HepG2 (cell line): ENCODE data around the gene CAMSAP3. TPM values are rescaled to one million over a fixed set of nuclear protein-coding genes. Genes with fewer than 3 reads are reported as not detected.

Source experiments
- ATAC-seq: fragments of 200-7000 bp; cut with Tn5 transposase; 3 replicates; pipeline ENCODE4 v1.9.1; 2020; ENCODE audit warnings: mild to moderate bottlenecking, moderate library complexity
- BruUV-seq: library from RNA; stranded (reverse); fragments of 400-500 nt; replicated peaks from 2 replicates; lab custom pipeline; 2021; lab: Mats Ljungman, UMichigan
- CTCF ChIA-PET: fragments of 300-600 bp; formaldehyde crosslinking; extraction: SDS; loops from one replicate; lab custom pipeline; 2021; ENCODE audit warnings: low total read pairs, inconsistent platforms, low intra/inter-chr PET ratio; lab: Yijun Ruan, JAX
- POLR2A ChIA-PET: fragments of 350-600 bp; sonication (Branson Sonifier 250); formaldehyde crosslinking; loops from one replicate; lab custom pipeline; 2020; ENCODE audit warnings: antibody characterized with exemption, inconsistent platforms; lab: Yijun Ruan, JAX
- DNase-seq: peaks from one replicate; pipeline ENCODE4 v3.0.0-alpha.2; 2015; ENCODE audit warnings: low spot score
- FAIRE-seq: peaks from 3 replicates; lab custom pipeline; 2011; peaks lifted over from hg19 to GRCh38; lab: Jason Lieb, UNC
- H2AFZ ChIP-seq: one replicate; pipeline ENCODE4 v1.6.1; 2011; ENCODE audit warnings: low read length, inconsistent platforms
- H3K27ac ChIP-seq: fragments of 300-600 bp; 3 replicates; pipeline ENCODE4 v1.8.0; 2011; ENCODE audit warnings: mixed run types, mild to moderate bottlenecking, mixed read lengths, low read length, inconsistent platforms; ENCODE audit not compliant: insufficient read depth; ENCODE audit errors: extremely low read length
- H3K27me3 ChIP-seq, 2 experiments: fragments of 200-600 bp in 1 of 2; 2 replicates in 1 of 2; 3 replicates in 1 of 2; pipeline versions ENCODE4 v1.6.0 to v1.8.0; 2011; ENCODE audit warnings: low read length in 2 of 2, mild to moderate bottlenecking in 2 of 2, moderate library complexity in 2 of 2, inconsistent platforms in 1 of 2; ENCODE audit not compliant: insufficient read depth in 2 of 2, control insufficient read depth in 1 of 2
- H3K36me3 ChIP-seq, 2 experiments: fragments of 200-600 bp in 1 of 2; replicated peaks in 1 of 2; 2 replicates in 1 of 2; 3 replicates in 1 of 2; pipeline versions ENCODE4 v1.5.1 to v1.8.0; 2011; ENCODE audit warnings: low read length in 2 of 2, inconsistent platforms in 1 of 2; ENCODE audit not compliant: insufficient read depth in 2 of 2, control insufficient read depth in 1 of 2
- H3K4me1 ChIP-seq: 2 replicates; pipeline ENCODE4 v1.5.1; 2012; ENCODE audit warnings: low read length, inconsistent platforms; ENCODE audit not compliant: insufficient read depth
- H3K4me2 ChIP-seq: 2 replicates; pipeline ENCODE4 v1.6.0; 2011; ENCODE audit warnings: low read depth, low read length, inconsistent platforms
- H3K4me3 ChIP-seq, 3 experiments: fragments of 200-600 bp in 1 of 3; sonication (generic), shearing (Covaris generic) in 1 of 3; replicated peaks in 1 of 3; 2 replicates each; pipeline ENCODE4 v1.5.1; 2011 to 2016; ENCODE audit warnings: low read length in 3 of 3, inconsistent platforms in 2 of 3, low read depth in 2 of 3, mild to moderate bottlenecking in 2 of 3, control low read depth in 1 of 3, mixed read lengths in 1 of 3; ENCODE audit not compliant: insufficient read depth in 1 of 3
- H3K79me2 ChIP-seq: one replicate; pipeline ENCODE4 v1.6.1; 2011; ENCODE audit warnings: low read length, inconsistent platforms; ENCODE audit not compliant: insufficient read depth
- H3K9ac ChIP-seq: 2 replicates; pipeline ENCODE4 v1.6.0; 2011; ENCODE audit warnings: mild to moderate bottlenecking, low read depth, low read length, inconsistent platforms; ENCODE audit not compliant: insufficient read depth
- H3K9me3 ChIP-seq: 2 replicates; pipeline ENCODE4 v1.5.1; 2012; ENCODE audit warnings: mild to moderate bottlenecking, low read length
- H4K20me1 ChIP-seq: 2 replicates; pipeline ENCODE4 v1.6.0; 2011; ENCODE audit warnings: inconsistent platforms, mild to moderate bottlenecking, low read length, moderate library complexity; ENCODE audit not compliant: insufficient read depth
- RBFOX2 ChIP-seq: fragments of 200-400 bp; formaldehyde crosslinking; IDR thresholded peaks from 2 replicates; pipeline ENCODE4 v1.6.1; 2017; ENCODE audit warnings: low read depth, mild to moderate bottlenecking, low read length
- ZNF564 ChIP-seq: sonication (generic); formaldehyde crosslinking; IDR thresholded peaks from 2 replicates; pipeline ENCODE4 v1.8.1; 2023; ENCODE audit warnings: mild to moderate bottlenecking, missing genetic modification reagents
- ZNF672 ChIP-seq: sonication (generic); formaldehyde crosslinking; IDR thresholded peaks from 2 replicates; pipeline ENCODE4 v1.8.1; 2022; ENCODE audit warnings: missing genetic modification reagents
- WGBS: methylation state at CpG from one replicate; pipeline ENCODE4 v1.1.6; 2017; ENCODE audit warnings: low lambda C conversion rate; 5-methylcytosine and 5-hydroxymethylcytosine counted together
- in situ Hi-C: cut with HindIII; loops from 2 replicates; pipeline ENCODE4 v1.10.0; 2017; ENCODE audit warnings: low pct_unique_long_range_greater_than_20kb; ENCODE audit not compliant: extremely low pct_ligation_motif_present
- intact Hi-C: fragments of 100-400 bp; cut with micrococcal nuclease; formaldehyde crosslinking; loops from one replicate; pipeline ENCODE4 v1.10.0; 2022; ENCODE audit not compliant: unreplicated experiment
- polyA plus RNA-seq, 8 experiments: library from polyadenylated mRNA; depleted of rRNA in 3 of 8; stranded (reverse) in 7 of 8; unstranded in 1 of 8; fragments of >200 nt; fragmentation: Illumina TruSeq in 4 of 8; extraction: Trizol in 4 of 8; gene quantifications; 2 replicates each; pipeline versions ENCODE4 v1.2.1 to v1.2.3, GENCODE V29; 2011 to 2016; ENCODE audit warnings: low read depth in 4 of 8, missing spikeins in 1 of 8, mixed read lengths in 1 of 8; ENCODE audit not compliant: insufficient read depth in 1 of 8
- total RNA-seq, 5 experiments: library from RNA; depleted of rRNA; stranded (reverse); fragments of >200 nt; fragmentation: Illumina TruSeq; extraction: Trizol; gene quantifications; 2 replicates each; pipeline ENCODE4 v1.2.3, GENCODE V29; 2016; ENCODE audit warnings: low read depth in 1 of 5
- TF ChIP-seq, protein P1 (sequence below): sonication (generic); formaldehyde crosslinking; IDR thresholded peaks from 2 replicates; pipeline ENCODE4 v1.5.0; 2020; ENCODE audit warnings: missing genetic modification reagents
- TF ChIP-seq, protein P2 (sequence below): sonication (generic); formaldehyde crosslinking; IDR thresholded peaks from 2 replicates; pipeline ENCODE4 v1.4.0; 2020; ENCODE audit warnings: missing genetic modification reagents
- TF ChIP-seq, protein P3 (sequence below): sonication (generic); formaldehyde crosslinking; IDR thresholded peaks from 2 replicates; pipeline ENCODE4 v1.5.0; 2020; ENCODE audit warnings: missing genetic modification reagents, mild to moderate bottlenecking, borderline replicate concordance

Gene CAMSAP3
- total and polyA plus RNA-seq, 2 of the 13 experiments (the other 11 are each of a cell fraction or from before 2014, with no cell fraction given) = 10.8 to 11.8 TPM

DNA sequence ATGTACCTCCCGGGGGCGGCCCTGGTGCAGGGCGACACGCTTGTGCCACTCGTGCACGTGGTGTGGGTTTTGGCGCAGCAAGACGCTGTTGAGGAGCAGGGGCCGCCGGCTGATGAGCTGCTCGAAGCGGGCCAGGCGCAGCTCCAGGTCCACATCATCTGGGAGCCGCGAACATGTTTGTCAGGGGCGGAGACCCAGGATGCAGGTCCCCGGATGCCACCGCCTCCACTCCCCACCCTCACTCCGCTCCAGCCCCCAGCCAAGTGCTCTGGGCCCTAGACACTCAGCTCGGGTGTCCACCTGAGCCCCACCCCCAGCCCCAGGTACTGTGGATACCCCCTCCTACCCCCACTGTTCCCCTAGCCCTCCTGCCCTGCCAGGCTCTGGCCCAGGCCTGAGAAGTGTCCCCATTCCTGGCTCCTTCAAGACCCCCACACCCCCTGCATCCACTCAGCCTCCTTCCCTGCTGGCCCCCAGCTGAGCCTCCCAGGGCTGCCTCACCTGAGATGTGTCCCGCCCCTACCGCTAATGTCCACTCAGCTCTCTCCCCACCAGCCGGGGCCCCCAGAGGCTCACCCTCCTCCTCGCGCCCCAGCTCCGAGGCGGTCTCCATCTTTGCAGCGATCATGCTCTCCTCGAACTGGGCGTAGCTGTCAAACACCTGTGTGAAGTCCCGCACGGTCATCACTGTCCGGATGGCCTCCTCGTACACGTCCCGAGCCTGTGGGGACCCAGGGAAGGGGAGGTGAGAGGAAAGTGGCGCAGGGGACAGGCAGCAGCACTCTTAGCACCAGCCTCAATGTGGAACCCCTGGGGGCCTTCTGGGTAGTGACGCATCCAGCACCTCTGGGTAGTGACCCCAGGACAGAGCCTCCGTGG is 28.3 kb downstream of the CAMSAP3 start:
- no peaks in the 10 kb centered on the region; a peak in 2 of 5 replicates for H3K27me3 ChIP-seq
- H3K9me3 ChIP-seq = no peaks in the 10 kb centered on the region
- CTCF ChIA-PET = no interaction called here
- H3K4me2 ChIP-seq = no peak overlapping the region
- TF ChIP-seq ZNF564 (CRISPR knock-in tag) (no peak), RBFOX2 (peak; percentile 33; the same call in 1 of the 2 replicates), ZNF672 (CRISPR knock-in tag) (no peak)
- TF ChIP-seq, protein P1, sequence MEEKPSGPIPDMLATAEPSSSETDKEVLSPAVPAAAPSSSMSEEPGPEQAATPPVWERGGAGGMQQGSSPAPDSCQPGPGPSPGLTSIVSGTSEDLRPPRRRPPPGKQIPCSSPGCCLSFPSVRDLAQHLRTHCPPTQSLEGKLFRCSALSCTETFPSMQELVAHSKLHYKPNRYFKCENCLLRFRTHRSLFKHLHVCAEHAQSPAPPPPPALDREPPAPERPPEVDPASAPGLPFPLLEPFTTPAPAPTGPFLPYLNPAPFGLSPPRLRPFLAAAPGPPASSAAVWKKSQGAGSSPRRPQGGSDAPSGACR = no peak
- TF ChIP-seq, protein P2, sequence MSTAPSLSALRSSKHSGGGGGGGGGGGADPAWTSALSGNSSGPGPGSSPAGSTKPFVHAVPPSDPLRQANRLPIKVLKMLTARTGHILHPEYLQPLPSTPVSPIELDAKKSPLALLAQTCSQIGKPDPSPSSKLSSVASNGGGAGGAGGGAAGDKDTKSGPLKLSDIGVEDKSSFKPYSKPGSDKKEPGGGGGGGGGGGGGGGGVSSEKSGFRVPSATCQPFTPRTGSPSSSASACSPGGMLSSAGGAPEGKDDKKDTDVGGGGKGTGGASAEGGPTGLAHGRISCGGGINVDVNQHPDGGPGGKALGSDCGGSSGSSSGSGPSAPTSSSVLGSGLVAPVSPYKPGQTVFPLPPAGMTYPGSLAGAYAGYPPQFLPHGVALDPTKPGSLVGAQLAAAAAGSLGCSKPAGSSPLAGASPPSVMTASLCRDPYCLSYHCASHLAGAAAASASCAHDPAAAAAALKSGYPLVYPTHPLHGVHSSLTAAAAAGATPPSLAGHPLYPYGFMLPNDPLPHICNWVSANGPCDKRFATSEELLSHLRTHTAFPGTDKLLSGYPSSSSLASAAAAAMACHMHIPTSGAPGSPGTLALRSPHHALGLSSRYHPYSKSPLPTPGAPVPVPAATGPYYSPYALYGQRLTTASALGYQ (CRISPR knock-in tag) = no peak
- TF ChIP-seq, protein P3, sequence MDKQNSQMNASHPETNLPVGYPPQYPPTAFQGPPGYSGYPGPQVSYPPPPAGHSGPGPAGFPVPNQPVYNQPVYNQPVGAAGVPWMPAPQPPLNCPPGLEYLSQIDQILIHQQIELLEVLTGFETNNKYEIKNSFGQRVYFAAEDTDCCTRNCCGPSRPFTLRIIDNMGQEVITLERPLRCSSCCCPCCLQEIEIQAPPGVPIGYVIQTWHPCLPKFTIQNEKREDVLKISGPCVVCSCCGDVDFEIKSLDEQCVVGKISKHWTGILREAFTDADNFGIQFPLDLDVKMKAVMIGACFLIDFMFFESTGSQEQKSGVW = no peak
- DNase-seq (no peak), FAIRE-seq (no peak), ATAC-seq (no peak)
- H4K20me1 ChIP-seq = no peaks in the 10 kb centered on the region
- no peak overlapping the region for H3K27ac ChIP-seq
- H3K79me2 ChIP-seq = peaks cover 22% of the 10 kb centered on the region
- peaks cover 21 to 60% of the 10 kb centered on the region in 2 experiments for H3K36me3 ChIP-seq
- H3K9ac ChIP-seq = no peak overlapping the region
- H2AFZ ChIP-seq = no peak overlapping the region
- H3K4me1 ChIP-seq = peaks cover 13% of the 10 kb centered on the region
- in situ Hi-C loops = no loop called here
- over 99% methylated on average over 26 of the region's 39 CpGs for WGBS
- POLR2A ChIA-PET = interaction anchor here (1.4 kb wide), 1 partner anchor 9 kb away, joined by 4 read pairs; the partner anchor contains the start of gene PCP2
- no peak overlapping the region for H3K4me3 ChIP-seq
- BruUV-seq = no TSS peak
- intact Hi-C loops = no loop called here
